AG10803 (cell line): ENCODE data around the gene SLC1A5.
"Not testable (repeated sequence)": the region's sequence is repeated elsewhere in the genome, so short reads cannot be mapped to it uniquely, and the experiment has no call there.

Experiments
- DNase-seq: peaks from one replicate; pipeline ENCODE4 v3.0.0; 2010; ENCODE audit warnings: low read depth
- H3K4me3 ChIP-seq: 2 replicates; pipeline ENCODE4 v1.5.1; 2011; ENCODE audit warnings: mild to moderate bottlenecking, low read length, control low read depth
- CTCF ChIP-seq: conservative IDR thresholded peaks from 2 replicates; pipeline ENCODE4 v1.5.1; 2011; ENCODE audit warnings: mild to moderate bottlenecking, low read length, control low read depth, inconsistent platforms

The SLC1A5 gene

DNA sequence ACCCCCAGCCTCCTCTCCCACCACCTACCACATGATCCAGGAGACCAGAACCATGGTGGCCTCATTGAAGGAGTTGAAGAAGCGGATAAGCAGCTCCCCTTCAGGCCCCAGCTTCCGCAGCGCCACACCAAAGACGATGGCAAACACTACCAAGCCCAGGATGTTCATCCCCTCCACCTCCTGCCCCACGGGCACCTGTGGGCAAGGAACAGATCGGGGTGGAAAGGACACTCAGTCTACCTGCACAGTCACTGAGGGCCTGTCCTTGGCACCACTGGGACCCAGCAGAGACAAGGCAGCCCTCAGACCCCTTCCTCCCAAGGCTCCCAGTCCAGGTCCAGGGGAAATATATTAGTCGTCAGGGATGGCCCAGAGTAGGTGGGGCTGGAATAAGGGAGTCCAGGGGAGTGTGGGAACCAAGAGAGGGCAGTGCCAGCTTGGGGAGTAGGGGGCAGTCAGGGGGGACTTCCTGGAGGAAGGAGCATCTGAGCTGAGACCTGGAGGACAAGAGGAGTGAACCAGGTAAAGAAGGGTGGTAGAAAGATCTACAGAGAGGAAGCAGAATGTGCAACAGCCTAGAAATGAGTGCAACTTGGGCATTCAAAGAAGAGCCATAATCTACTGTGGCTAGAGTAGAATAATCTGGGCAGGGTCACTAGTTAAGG, 5.9 kb downstream of the SLC1A5 start:
- no peak for DNase-seq
- no peak for TF ChIP-seq CTCF
- H3K4me3 ChIP-seq: no peak overlapping the region

GRCh38 chr19:46777956-46778645, 10.3 kb downstream of the SLC1A5 start:
- H3K4me3 ChIP-seq, DNase-seq: not testable (repeated sequence)

- TF ChIP-seq CTCF: no peak
- DNase-seq: no peak
- H3K4me3 ChIP-seq: no peak overlapping the region
Observed at GRCh38 chr19:46776927-46777911, 11.2 kb downstream of the SLC1A5 start.

DNA sequence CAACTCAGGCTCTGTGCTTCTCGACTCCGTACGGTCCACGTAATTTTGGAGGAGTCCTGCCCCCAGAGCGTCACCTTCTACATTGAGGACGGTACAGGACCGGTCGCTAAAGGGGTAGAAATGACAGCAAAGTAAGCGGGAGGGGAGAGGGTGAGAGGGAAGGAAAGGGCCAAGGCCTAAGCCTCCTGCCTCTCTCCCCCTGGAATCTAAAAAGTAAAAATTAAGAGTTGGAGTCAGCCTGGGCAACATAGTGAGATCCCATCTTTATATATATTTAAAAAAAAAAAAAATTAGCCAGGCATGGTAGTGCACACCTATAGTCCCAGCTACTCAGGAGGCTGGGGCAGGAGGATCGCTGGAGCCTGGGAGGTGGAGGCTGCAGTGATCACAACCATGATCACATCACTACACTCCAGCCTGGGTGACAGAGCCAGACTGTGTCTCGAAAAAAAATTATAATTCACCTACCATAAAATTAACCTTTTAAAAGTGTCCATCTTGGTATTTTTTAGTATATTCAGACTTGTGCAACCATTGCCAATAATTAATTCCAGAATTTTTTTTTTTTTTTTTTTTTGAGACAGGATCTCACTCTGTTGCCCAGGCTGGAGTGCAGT, 12.6 kb downstream of the SLC1A5 start:
- H3K4me3 ChIP-seq: no peak overlapping the region
- TF ChIP-seq CTCF: no peak
- no peak for DNase-seq

DNA sequence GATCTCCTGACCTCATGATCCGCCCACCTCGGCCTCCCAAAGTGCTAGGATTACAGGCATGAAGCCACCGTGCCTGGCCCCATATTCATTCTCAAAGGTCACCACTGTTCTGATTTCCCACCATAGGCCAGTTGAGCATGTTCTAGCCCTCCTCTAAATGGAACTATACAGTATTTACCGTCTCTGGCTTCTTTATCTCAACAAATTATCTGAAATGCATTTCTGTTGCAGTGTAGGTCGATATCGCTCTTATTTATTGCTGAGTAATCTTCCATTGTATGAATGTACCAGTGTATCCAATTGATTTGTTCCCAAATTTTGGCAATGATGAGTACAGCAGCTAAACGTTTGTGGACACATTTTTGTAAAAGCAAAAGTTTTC, 15.4 kb downstream of the SLC1A5 start:
- H3K4me3 ChIP-seq: no peak overlapping the region
- DNase-seq: no peak
- no peak for TF ChIP-seq CTCF

- TF ChIP-seq CTCF: no peak
- no peak overlapping the region for H3K4me3 ChIP-seq
- peak; percentile 81 for DNase-seq
Observed at GRCh38 chr19:46772170-46773017, 16.0 kb downstream of the SLC1A5 start.

- not testable (repeated sequence) for DNase-seq, H3K4me3 ChIP-seq
Observed at GRCh38 chr19:46768746-46769145, 19.6 kb downstream of the SLC1A5 start.
